NCI-H1417 (cell line): ENCODE results near the gene EREG.
A peak's percentile ranks its signal among the peaks of the same experiment; 100 is the strongest.

Experiments
- DNase-seq, 3 experiments: peaks; one replicate each; lab custom pipeline; 2025; lab: John Stamatoyannopoulos, UW

The EREG gene

DNA sequence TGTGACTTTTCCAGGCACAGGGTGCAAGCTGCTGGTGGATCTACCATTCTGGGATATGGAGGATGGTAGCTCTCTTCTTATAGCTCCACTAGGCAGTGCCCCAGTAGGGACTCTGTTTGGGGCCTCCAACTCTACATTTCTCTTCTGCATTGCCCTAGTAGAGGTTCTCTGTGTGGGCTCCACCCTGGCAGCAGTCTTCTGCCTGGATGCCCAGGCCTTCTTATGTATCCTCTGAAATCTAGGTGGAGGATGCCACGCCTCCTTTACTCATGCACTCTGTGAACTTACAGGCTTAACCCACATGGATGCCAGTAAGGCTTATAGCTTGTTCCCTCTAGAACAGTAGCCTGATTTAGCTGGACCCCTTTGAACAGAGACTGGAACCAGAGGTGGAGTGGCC lies 20.9 kb upstream of the EREG start:
- no peak for DNase-seq

DNA sequence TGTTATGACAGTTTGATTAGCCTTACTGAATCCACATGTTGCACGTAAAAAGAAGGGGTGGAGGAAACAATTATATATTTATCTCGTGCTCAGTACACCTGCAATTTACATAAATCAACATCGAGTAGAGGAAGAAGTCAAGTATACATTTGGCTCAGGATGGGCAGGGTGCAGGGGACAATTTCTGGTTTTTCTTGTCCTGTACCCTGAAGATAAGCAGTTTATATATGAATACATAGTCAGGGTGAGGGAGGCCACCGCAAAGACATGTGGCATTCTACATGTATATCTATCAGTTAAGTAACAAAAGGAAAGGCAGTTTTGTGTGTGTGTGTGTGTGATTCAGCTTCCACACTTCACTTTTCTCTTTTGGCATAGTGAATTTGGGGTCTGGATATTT lies 11.1 kb upstream of the EREG start:
- DNase-seq = peak in 1 of 3 experiments; percentile 41

DNA sequence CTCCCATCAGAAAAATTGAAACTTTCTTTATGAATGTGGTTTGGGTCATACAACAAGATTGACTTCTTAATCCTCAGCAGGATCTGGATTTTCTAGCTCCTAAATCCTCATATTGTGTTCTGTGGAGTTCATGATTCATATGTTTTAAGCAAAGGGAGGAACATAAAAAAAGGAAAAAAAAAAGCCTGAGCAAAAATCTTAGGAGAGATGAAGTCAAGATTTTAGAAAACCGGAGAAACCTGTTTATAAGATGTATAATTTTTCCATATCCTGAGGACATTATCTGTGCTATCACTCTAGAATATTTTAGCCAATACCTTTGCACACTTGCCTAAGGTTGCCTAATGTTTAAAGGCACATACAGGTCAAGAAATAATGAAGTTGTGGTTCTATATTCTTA lies 7.0 kb upstream of the EREG start:
- no peak for DNase-seq

DNA sequence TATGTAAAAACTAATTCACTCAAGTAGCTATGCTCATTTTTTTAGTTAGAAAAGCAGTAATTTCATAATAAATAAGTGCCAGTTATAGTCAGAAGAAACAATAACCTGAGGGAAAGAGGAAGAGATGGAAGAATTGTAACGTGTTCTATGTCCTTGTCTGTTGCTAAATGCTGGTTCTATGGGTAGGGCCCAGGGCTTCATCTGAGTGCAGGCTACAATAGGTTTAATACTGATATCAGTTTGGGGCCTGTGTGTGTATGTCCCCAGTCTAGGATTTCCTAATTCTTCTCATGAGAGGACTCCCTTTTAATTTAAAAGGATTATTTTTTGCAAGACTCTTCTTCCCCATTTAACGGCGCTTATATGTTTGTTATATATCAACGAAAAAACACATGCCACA lies 3.3 kb upstream of the EREG start:
- DNase-seq = no peak

DNA sequence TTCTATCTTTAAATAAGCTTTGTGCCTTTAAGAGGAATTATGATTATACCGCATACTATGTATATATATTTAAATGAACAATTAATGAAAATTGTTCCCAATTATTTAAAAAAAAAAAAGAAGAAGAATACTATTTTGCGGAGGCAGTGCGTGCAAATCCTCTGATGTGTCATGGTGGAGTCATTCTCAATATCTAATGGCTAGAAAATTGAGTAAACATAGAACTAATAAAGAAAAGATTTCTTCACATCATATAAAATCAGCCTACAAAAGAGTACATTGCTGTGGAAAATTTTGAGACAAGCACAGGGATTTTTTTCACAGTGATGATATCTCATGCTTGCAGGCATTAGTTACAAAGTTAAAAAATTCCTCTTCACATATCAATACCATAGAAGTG lies 2.6 kb upstream of the EREG start:
- DNase-seq = no peak

DNA sequence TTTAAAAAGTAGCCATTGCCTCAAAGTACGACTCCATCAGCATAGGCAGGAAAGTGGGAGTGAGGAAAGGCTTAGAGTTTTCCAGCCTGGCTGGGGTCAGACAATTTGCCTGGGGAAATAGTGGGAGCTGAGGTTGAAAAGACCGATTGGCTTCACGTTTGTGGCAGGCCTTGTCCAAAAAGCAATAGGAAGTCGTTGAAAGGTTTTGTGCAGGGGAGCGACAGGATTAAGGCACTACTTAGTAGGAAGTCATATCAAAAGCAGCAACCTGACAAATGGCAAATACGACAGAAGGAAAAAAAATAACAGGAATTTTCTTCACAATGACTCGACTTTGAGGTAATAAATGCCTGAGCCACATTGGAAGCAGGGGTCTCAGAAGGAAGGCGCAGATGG lies 691 bp upstream of the EREG start:
- DNase-seq = no peak

DNA sequence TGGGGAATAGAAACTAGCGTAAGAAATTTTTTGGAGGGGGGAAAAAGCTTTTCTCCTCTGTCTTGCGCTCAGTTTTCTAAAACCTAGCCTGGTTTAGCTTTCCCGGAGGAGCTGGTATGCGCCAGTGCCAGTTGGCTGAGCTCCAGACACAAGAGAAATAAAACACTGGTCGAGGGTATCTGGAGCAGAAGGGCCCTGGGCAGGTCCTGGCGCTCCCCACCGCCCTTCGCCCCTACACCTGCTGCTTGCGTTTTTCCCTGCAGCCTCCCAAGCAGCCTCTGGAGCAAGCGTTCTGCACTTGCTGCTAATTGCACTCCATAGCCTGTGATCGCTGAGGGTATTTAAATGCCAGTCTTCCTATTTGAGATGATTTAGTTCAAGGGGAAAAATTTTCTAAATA lies 816 bp downstream of the EREG start:
- DNase-seq = peak; percentile 46 to 84 (median 67)

DNA sequence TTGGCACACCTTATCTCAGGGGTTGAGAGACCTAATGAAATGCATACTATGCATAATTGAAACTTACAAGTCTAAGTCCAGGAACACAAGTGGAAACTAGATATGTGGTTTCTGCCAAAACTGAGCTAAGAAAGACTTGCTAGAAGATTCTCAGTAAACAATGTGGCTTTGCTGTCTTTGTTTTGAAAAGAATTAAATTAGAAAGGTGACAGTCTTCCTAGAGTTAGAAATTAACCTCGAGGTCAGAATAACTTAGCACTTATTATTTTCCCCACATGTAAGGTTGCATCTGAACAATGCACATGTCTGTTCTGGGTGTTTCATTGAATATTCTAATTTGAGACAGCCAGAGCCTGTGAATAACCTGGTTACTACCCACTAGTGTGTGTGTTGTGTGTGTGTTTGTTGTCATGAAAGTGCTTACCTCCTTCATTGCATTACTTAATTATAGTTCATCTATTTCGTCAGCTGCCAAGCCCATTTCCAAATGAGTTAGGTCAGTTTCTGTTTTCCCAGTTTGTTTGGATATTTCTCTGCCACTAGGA lies 1.5 kb downstream of the EREG start:
- no peak for DNase-seq

DNA sequence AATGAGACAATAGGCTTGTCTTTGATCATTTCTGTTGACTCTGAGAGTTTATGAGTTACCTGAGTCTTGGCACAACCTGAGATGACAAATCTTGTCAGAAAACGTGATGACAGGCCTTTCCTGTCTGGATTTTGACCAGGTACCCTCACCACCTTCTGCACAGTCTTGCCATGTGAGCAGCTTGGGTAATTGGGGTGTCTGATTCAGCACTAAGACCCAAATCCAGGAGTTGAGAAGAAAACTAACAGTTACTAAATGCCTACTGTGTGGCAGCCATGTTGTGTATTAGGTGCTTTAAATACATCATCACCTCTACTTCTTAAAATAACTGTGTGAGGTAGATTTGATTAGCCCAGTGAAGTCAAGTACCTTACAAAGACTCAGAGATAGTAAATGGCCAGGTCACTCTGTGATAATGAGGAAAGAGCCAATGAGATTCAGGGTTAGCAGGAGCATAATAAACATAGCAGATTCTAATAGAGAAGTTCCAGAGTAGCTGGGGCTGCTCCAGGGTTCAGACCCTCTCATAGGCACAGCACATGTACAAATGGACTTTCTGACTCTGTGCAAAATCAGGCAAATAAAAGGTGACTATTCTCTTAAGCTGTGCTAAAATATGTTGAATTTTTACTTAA lies 2.8 kb downstream of the EREG start:
- DNase-seq = no peak

DNA sequence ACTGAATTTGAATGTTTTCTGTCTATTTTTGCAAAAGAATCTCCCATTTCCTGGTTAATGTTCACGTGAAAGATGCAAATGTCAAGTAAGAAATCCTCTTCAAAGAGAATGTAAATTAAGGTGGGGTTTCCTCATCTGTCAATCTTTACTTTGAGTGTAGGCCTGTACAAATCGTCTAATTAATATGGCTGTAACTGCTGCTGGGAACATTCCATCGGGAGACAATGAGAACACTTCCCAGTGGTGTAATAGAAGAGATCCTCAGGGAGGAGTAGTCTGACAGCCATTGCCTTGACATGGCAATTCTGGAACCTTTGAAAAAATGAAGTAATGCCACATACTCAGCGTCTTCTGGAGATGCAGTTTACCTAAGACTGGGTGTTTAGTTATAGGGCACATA lies 3.7 kb downstream of the EREG start:
- DNase-seq = no peak

DNA sequence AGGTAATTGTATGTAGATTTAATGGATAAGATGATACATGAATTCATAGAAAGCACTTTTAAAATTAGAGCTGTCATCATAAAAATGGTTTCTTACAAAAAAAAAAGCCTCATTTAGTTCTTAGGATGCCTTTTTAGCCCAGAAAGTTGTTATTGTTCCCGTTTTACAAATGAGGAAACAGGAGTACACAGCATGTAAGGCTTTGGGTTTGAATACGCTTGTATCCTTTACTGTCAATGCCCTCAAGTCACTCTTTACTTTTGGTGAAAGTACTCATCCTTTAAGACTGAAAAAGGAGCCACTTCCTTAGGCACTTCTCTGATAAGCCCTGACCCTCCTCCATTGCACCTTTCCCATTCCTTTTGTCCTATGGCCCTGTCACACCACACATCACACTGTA lies 4.9 kb downstream of the EREG start:
- no peak for DNase-seq

DNA sequence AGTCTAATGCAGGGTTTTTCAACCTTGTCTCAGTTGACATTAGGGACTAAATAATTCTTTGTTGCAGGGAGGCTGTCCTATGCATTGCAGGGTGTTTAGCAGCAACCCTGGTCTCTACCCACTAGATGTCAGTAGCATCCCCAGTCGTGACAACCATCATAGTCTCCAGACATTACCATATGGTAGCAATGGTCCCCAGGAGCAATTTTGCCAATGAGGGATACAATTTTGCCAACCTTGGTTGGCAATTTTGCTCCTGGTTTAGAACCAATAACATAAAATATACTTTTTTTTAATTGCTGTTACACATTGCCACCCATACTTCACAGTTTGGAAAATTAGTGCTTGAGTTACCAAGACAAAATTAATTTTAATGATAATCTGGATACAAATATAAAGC lies 6.0 kb downstream of the EREG start:
- peak; percentile 18 to 65 (median 57) for DNase-seq

DNA sequence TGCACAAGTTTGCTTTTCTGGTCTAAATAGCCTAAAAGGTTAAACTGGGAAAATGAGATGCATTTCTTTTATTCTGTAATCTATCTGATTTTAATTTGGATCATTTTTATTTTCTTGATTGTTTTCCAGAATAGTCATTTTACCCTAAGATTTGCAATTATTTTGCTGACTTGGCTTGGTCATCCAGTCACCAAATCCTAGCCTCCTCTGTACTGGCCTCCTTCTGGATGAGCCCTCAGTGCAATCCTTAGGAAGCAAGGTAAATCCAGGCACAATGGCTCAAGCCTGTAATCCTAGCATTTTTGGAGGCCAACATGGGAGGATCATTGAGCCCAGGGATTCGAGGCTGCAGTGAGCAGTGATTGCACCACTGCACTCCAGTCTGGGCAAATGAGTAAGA lies 9.2 kb downstream of the EREG start:
- DNase-seq = no peak

DNA sequence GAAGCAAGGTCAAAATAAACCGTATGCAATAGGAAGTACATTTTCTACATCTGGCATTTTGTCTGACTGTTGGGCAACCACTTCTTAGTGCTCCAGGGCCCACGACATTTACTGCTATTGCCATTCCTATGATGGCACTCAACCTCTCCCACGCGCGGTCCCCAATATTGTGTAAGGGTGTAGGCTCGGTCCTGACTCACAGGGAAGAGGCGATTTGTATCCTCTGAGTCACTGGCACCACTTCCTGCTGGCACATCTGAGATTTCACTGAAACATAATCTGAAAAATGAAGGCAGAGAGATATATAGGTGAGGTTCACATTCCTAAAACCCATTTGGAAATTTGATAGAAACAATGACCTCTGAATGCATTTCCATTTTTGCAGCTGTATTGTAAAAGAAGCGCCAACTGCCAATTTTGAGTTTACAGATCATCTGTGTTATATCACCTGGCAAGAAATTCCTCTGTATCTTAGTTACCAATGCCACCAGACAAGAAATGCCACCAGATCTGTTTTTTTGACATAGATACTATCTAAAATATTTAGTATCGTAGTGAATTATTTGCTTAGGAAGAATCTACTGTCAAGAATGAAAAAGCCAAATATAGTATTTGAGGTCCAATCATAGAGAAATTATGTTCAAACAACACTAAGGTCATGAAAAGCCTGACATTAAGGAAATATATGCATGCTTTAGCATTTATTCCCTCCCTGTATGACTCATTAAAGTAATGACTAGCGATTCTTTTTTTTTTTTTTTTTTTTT lies 9.8 kb downstream of the EREG start:
- no peak for DNase-seq

DNA sequence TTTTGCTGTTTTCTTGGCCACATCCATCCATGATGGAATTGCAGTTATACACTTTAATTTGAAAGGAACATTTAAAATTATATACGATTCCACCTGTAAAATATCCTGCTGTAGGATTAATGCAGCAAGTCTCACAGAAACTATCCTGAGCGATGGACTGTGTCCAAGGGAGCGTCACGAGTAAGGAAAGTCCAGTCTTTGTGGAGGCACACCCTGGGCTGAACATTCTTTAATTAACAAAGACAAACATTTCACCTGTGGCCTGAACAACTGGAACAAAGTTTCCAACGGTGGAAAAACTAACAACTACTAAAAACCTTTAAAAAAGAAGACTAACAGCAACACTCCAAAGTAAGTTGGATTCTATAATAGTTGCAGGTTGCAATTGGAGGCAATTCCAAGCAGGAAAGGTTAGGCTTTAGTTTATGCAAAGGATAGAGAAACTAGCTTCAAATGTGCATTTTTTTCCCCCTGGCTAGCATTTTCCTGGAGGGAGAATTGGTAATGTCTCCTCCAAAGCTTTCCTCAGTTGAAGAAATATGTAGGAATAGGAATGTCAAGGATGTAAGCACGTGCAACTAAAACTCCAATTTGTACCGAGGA lies 11.0 kb downstream of the EREG start:
- DNase-seq = no peak

DNA sequence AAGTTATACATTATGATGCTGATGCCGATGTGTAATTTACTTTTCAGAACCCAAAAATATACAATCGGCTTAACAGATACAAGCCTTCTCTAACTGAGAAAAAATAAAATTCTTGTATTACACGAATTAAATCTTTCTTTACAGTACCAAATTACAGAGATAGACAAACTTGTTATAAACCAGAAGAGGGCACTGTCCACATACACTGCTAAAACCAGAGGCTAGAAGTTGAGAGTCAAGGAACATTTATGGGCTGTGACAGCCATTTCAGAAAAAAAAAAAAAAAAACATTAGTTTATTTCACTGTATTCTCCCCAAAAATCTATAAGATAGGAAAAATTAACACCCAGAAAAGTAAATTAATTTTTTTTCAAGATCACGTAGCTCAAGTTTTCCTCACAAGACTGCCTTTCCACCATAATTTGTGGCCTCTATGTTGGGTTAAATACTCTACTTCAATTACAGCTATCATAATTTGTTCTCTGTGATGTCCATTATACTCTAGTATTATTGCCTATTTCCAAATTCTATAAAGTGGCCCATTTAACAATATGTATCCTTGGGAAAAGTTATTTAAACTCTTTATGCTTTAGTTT lies 12.0 kb downstream of the EREG start:
- DNase-seq = peak in 2 of 3 experiments; percentile 34 to 57

DNA sequence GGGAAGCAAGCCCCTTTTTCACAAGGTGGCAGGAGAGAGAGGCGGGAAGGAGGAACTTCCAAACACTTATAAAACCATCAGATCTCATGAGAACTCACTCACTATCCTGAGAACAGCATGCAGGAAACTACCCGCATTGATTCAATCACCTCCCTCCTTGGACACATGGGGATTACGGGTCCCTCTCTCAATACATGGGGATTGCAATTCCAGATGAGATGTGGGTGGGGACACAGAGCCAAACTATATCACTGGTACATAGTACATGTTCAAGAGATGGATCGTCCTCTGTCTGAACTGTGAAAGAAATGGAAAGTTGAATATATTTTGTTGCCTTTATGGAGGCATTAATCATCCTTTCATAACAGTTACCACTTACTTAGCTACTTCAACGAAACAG lies 12.8 kb downstream of the EREG start:
- no peak for DNase-seq

DNA sequence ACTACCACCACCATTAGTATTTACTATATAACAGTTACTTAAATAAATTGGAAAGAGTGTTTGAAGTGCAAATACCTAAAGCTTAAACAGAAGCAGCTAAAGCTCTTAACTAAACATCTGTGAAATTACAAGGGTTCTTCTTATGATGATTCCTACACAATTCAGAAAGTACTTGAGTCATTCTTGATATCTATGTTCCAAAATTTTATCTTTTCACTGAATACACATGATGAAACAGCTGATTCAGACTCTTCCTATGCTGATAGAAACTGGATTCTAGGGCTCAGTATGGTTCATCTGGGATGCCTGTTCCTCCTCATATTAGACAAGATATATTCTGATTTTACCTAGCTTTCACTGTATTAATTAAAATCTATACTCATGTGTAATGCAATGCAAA lies 13.6 kb downstream of the EREG start:
- no peak for DNase-seq

DNA sequence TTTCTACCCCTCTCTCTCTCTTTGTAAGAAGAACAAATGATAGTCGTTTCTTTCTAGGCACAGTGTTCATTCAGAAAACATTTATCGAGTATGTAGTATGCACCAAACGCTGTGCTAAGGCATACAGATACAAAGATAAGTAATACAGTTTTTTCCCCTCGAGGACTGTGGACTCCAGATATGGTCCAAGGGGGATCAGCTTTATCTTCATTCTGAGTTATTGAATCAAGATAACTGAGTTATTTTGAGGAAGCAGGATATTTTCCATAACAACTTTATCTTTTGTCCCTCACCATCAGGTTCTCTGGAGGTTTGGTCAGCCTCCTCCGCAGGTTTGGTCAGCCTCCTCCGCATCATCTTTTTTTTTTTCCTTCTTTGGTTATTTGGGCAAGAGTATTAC lies 15.0 kb downstream of the EREG start:
- no peak for DNase-seq

DNA sequence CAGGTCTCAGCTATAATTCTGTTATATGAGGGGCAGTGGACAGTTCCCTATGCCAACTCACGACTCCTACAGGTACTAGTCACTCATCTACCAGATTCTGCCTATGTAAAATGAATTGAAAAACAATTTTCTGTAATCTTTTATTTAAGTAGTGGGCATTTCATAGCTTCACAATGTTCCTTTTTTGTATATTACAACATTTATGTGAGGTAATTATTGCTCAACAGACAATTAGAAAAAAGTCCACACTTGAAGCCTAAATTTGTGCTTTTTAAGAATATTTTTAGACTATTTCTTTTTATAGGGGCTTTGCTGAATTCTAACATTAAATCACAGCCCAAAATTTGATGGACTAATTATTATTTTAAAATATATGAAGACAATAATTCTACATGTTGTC lies 20.4 kb downstream of the EREG start:
- DNase-seq = no peak

DNA sequence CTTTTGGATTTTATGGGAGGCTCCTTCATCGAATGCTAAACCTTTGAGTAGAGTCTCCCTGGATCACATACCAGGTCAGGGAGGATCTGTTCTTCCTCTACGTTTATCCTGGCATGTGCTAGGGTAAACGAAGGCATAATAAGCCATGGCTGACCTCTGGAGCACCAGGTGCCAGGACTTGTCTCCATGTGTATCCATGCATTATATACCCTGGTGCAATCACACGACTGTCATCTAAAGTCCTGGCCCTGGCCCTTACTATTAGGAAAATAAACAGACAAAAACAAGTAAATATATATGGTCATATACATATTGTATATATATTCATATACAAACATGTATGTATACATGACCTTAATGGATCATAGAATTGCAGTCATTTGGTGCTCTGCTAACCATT lies 21.2 kb downstream of the EREG start:
- no peak for DNase-seq

DNA sequence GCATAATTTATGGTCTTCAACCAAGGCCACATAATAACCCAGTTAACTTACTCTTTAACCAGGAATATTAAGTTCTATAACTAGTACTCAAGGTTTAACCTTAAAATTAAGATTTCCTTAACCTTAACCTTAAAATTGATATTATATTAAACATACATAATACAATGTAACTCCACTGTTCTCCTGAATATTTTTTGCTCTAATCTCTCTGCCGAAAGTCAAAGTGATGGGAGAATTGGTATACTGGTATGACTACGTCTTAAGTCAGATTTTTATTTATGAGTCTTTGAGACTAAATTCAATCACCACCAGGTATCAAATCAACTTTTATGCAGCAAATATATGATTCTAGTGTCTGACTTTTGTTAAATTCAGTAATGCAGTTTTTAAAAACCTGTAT lies 22.8 kb downstream of the EREG start:
- DNase-seq = no peak

DNA sequence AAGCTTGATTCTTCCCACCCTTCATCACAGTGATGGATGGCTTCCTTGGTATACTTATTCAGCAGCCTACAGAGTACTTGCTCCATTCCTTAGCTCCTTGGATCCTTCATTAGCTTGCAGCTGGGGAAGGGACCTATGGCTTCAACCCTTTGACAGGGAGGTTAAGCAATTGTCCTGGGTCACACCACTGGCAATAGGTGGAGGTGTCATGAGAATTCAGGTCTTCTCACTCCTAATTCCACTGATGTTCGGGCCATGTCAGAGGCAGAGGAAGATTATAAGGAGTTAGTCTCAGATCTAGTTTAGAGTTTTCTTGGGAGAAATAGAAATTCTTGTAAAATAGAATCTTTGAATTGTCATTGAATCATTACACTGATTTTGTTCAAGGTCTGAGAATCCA lies 24.5 kb downstream of the EREG start:
- no peak for DNase-seq
